BJ (cell line): ENCODE data around the gene MAML2. TPM values are rescaled to one million over a fixed set of nuclear protein-coding genes. Genes with fewer than 3 reads are reported as not detected.

ENCODE experiments used
- CTCF ChIA-PET: fragments of 350-600 bp; formaldehyde crosslinking; extraction: SDS; loops from one replicate; lab custom pipeline; 2021; ENCODE audit warnings: antibody characterized with exemption, inconsistent platforms; lab: Yijun Ruan, JAX
- POLR2A ChIA-PET: fragments of 300-600 bp; sonication (Branson Sonifier 250); formaldehyde crosslinking; extraction: SDS; loops from one replicate; lab custom pipeline; 2021; ENCODE audit warnings: antibody characterized with exemption; lab: Charles Lee
- DNase-seq: peaks from one replicate; pipeline ENCODE4 v3.0.0-alpha.2; 2011; ENCODE audit warnings: low read depth
- H3K27me3 ChIP-seq: 2 replicates; pipeline ENCODE4 v1.6.0; 2011; ENCODE audit warnings: low read length; ENCODE audit not compliant: control insufficient read depth, insufficient read depth
- H3K36me3 ChIP-seq: 2 replicates; pipeline ENCODE4 v1.5.1; 2011; ENCODE audit warnings: low read length; ENCODE audit not compliant: control insufficient read depth, insufficient read depth
- H3K4me3 ChIP-seq: 2 replicates; pipeline ENCODE4 v1.5.1; 2011; ENCODE audit warnings: low read depth, mild to moderate bottlenecking, control low read depth, low read length
- CTCF ChIP-seq: IDR thresholded peaks from 2 replicates; pipeline ENCODE4 v1.5.1; 2011; ENCODE audit warnings: low read depth, mild to moderate bottlenecking, control low read depth, inconsistent platforms, low read length, moderate library complexity; ENCODE audit not compliant: insufficient read depth
- polyA plus RNA-seq: library from polyadenylated mRNA; depleted of rRNA; stranded (reverse); fragments of >200 nt; gene quantifications from 2 replicates; pipeline ENCODE4 v1.2.3, GENCODE V29; 2011

MAML2 gene
- polyA plus RNA-seq, 1 experiment: 22.0 TPM

GRCh38 chr11:95999711-96000406 lies 343.1 kb downstream of the MAML2 start:
- H3K36me3 ChIP-seq: no peaks in the 10 kb centered on the region
- POLR2A ChIA-PET: no interaction called here
- CTCF ChIA-PET: no interaction called here
- DNase-seq: no peak
- H3K4me3 ChIP-seq: no peak overlapping the region
- H3K27me3 ChIP-seq: no peaks in the 10 kb centered on the region
- no peak for TF ChIP-seq CTCF

- peaks cover 2% of the 10 kb centered on the region; the same call in 1 of the 2 replicates for H3K36me3 ChIP-seq
- no peak for DNase-seq
- no peak overlapping the region for H3K4me3 ChIP-seq
- ChIA-PET POLR2A (no interaction called here), CTCF (no interaction called here)
- TF ChIP-seq CTCF: no peak
- no peaks in the 10 kb centered on the region for H3K27me3 ChIP-seq
These were observed 346.3 kb downstream of the MAML2 start for GRCh38 chr11:95996621-95997235.

GRCh38 chr11:95994329-95994728 lies 348.7 kb downstream of the MAML2 start:
- DNase-seq: no peak
- CTCF ChIA-PET: interaction anchor here (1.1 to 1.3 kb wide), 2 partner anchors 40 to 61 kb away, joined by 3 read pairs; no protein-coding TSS in a partner anchor
- Histone ChIP-seq H3K4me3 (no peak overlapping the region), H3K27me3 (no peaks in the 10 kb centered on the region), H3K36me3 (peaks cover 2% of the 10 kb centered on the region; the same call in 1 of the 2 replicates)
- POLR2A ChIA-PET: interaction anchor here (0.5 kb wide), 1 partner anchor 430 kb away, joined by 5 read pairs; no protein-coding TSS in a partner anchor
- no peak for TF ChIP-seq CTCF

- DNase-seq: no peak
- ChIA-PET CTCF (no interaction called here), POLR2A (interaction anchor here (0.5 kb wide), 1 partner anchor 431 kb away, joined by 5 read pairs; no protein-coding TSS in a partner anchor)
- H3K27me3 ChIP-seq: no peaks in the 10 kb centered on the region
- TF ChIP-seq CTCF: no peak
- no peak overlapping the region for H3K4me3 ChIP-seq
- H3K36me3 ChIP-seq: peaks cover 2% of the 10 kb centered on the region; the same call in 1 of the 2 replicates
These were observed 349.3 kb downstream of the MAML2 start for GRCh38 chr11:95993438-95994298.

GRCh38 chr11:95991545-95991944 lies 351.4 kb downstream of the MAML2 start:
- Histone ChIP-seq H3K27me3 (no peaks in the 10 kb centered on the region), H3K36me3 (peaks cover 2% of the 10 kb centered on the region), H3K4me3 (no peak overlapping the region)
- TF ChIP-seq CTCF: no peak
- DNase-seq: no peak
- POLR2A ChIA-PET: no interaction called here
- CTCF ChIA-PET: no interaction called here
